SK-N-SH (cell line): Measurements from ENCODE around the gene SPATA12.

Source experiments
- CTCF ChIP-seq: fragments of 200-600 bp; sonication (generic); IDR thresholded peaks from 2 replicates; pipeline ENCODE4 v1.6.1; 2017; ENCODE audit warnings: antibody characterized with exemption, mild to moderate bottlenecking, moderate library complexity
- JUND ChIP-seq: IDR thresholded peaks from 2 replicates; pipeline ENCODE4 v1.4.0; 2012
- USF2 ChIP-seq: fragments of 150-350 bp; IDR thresholded peaks from 2 replicates; pipeline ENCODE4 v1.6.1; 2017; ENCODE audit warnings: antibody characterized with exemption, low read length, low read depth, borderline replicate concordance
- YY1 ChIP-seq: IDR thresholded peaks from 2 replicates; pipeline ENCODE4 v1.4.0; 2012; ENCODE audit warnings: low read depth, mild to moderate bottlenecking
- ZBTB33 ChIP-seq: IDR thresholded peaks from 2 replicates; pipeline ENCODE4 v1.4.0; 2012; ENCODE audit warnings: low read depth, borderline replicate concordance

- TF ChIP-seq CTCF: no peak
- TF ChIP-seq ZBTB33: no peak
- no peak for TF ChIP-seq USF2
- TF ChIP-seq JUND: no peak
- no peak for TF ChIP-seq YY1
Measured at GRCh38 chr3:57118254-57118653, 57.8 kb downstream of the SPATA12 start.
